PFSK-1 (cell line): ENCODE results near the gene SLC36A3.

Experiments used
- FOXP2 ChIP-seq: optimal IDR thresholded peaks from 2 replicates; pipeline ENCODE3; 2011; ENCODE audit warnings: borderline replicate concordance, control low read depth, inconsistent platforms; ENCODE audit not compliant: insufficient read depth; ENCODE audit errors: extremely low read length, extremely low read depth
- POLR2AphosphoS5 ChIP-seq: IDR thresholded peaks from 2 replicates; pipeline ENCODE4 v1.6.1; 2012; ENCODE audit warnings: low read depth, mild to moderate bottlenecking, control low read depth, low read length, moderate library complexity
- REST ChIP-seq, 2 experiments: IDR thresholded peaks; 2 replicates each; pipeline versions ENCODE4 v1.6.1 to v1.8.0; 2011 to 2012; ENCODE audit warnings: low read depth in 2 of 2, low read length in 2 of 2, control low read depth in 1 of 2, inconsistent platforms in 1 of 2, mild to moderate bottlenecking in 1 of 2, moderate library complexity in 1 of 2; ENCODE audit not compliant: insufficient read depth in 1 of 2
- SIN3A ChIP-seq: IDR thresholded peaks from 2 replicates; pipeline ENCODE4 v1.6.1; 2012; ENCODE audit warnings: mild to moderate bottlenecking, low read length, moderate library complexity, borderline replicate concordance; ENCODE audit not compliant: insufficient read depth
- TAF1 ChIP-seq: IDR thresholded peaks from 2 replicates; pipeline ENCODE4 v1.6.1; 2012; ENCODE audit warnings: low read length, control low read depth, borderline replicate concordance; ENCODE audit not compliant: insufficient read depth

The SLC36A3 gene

GRCh38 chr5:151271336-151271735, 32.2 kb downstream of the SLC36A3 start:
- no peak for TF ChIP-seq FOXP2
- TF ChIP-seq POLR2AphosphoS5, result no peak
- no peak for TF ChIP-seq SIN3A
- TF ChIP-seq REST (IDR thresholded peaks at IDR 0.05; ENCODE audit: insufficient read depth in 1 of 2, low read depth in 2 of 2, low read length in 2 of 2), result no peak
- no peak for TF ChIP-seq TAF1

- TF ChIP-seq REST (IDR thresholded peaks at IDR 0.05; ENCODE audit: insufficient read depth in 1 of 2, low read depth in 2 of 2, low read length in 2 of 2) (no peak), FOXP2 (no peak), SIN3A (no peak), POLR2AphosphoS5 (no peak), TAF1 (no peak)
Observed at GRCh38 chr5:151270599-151270998, 33.0 kb downstream of the SLC36A3 start.

GRCh38 chr5:151267491-151268260, 35.9 kb downstream of the SLC36A3 start:
- TF ChIP-seq POLR2AphosphoS5, result no peak
- TF ChIP-seq FOXP2, result no peak
- no peak for TF ChIP-seq TAF1
- no peak for TF ChIP-seq SIN3A
- no peak for TF ChIP-seq REST (IDR thresholded peaks at IDR 0.05; ENCODE audit: insufficient read depth in 1 of 2, low read depth in 2 of 2, low read length in 2 of 2)

GRCh38 chr5:151264113-151264512, 39.5 kb downstream of the SLC36A3 start:
- no peak for TF ChIP-seq POLR2AphosphoS5
- TF ChIP-seq SIN3A, result no peak
- no peak for TF ChIP-seq REST (IDR thresholded peaks at IDR 0.05; ENCODE audit: insufficient read depth in 1 of 2, low read depth in 2 of 2, low read length in 2 of 2)
- TF ChIP-seq FOXP2, result no peak
- no peak for TF ChIP-seq TAF1

GRCh38 chr5:151262532-151262931, 41.0 kb downstream of the SLC36A3 start:
- TF ChIP-seq REST (IDR thresholded peaks at IDR 0.05; ENCODE audit: insufficient read depth in 1 of 2, low read depth in 2 of 2, low read length in 2 of 2) (no peak), TAF1 (no peak), SIN3A (no peak), FOXP2 (no peak), POLR2AphosphoS5 (no peak)
